GM18951 (cell line): ENCODE data around the gene CRYAB.
"Not testable (repeated sequence)": the region's sequence is repeated elsewhere in the genome, so short reads cannot be mapped to it uniquely, and the experiment has no call there.

Experiments
- POLR2A ChIP-seq: IDR thresholded peaks from 4 replicates; pipeline ENCODE4 v1.6.1; 2011; ENCODE audit warnings: mild to moderate bottlenecking; ENCODE audit not compliant: insufficient read length, insufficient read depth; ENCODE audit errors: extremely low read depth
- in situ Hi-C: fragments of 300-500 bp; cut with MboI; formaldehyde crosslinking; loops from one replicate; pipeline ENCODE4 v1.12.0; 2022; ENCODE audit warnings: low sequenced_read_pairs, mixed read lengths, inconsistent platforms; ENCODE audit not compliant: unreplicated experiment

The CRYAB gene

DNA sequence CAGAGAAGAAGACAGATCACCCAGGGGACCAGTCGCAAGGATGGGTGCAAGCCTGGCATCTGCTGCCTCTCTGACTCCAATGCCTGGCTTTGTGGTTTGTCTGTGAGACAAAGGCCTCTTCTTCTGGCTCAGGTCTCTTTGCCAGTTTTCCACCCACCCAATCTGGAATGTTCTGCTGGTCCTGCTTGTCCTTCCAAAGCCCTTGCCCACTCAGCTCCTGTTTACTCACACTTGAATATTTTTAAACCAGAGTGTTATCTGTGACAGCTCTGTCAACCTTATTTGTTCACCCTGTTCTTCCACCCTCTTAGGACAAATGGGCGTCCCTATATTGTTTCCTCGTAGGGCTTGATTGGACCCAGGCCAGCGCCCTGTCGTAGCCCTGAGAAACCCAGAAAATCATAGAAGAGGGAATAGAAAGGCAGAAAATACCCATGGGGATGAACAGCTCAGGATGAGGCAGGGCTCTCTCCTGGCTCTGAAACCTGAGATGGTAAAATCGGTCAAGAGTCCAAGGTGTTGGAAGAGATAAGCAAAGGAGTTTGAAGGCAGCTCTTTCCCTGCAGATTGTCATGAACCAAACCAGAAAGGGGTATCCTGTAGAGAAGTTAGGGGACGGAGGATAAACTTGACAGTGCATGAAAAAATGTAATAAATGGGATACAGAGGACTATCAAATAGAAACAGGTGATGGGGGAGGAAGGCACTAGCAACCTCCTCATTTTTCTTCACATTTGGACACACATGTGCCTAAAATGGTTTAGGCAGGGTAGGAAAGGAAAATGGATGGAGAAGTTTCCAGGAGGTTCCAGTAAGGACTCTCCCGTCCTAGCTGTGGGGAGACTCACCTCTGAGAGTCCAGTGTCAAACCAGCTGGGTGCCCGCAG is 651 bp downstream of the CRYAB start:
- in situ Hi-C loops, result no loop called here
- no peak for TF ChIP-seq POLR2A

DNA sequence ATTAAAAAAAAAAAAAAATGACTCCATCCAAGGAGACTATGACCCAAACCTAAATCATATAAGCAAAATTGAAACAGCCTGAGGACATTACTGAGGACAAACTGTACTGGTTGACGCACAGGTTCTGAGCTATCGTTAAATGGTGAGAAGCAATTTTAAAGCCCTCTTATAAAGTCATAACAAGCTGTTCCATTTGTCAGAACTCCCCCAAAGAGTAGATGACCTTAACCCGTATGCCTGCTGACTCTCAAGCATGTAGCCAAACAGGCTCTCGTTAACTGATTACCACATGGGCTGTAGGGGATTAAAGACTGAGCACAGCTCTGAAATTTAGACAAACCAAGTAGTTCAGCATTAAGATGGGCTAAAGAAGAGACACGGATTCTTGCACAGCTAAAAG is 2.2 kb downstream of the CRYAB start:
- in situ Hi-C loops, result no loop called here
- TF ChIP-seq POLR2A, result no peak

DNA sequence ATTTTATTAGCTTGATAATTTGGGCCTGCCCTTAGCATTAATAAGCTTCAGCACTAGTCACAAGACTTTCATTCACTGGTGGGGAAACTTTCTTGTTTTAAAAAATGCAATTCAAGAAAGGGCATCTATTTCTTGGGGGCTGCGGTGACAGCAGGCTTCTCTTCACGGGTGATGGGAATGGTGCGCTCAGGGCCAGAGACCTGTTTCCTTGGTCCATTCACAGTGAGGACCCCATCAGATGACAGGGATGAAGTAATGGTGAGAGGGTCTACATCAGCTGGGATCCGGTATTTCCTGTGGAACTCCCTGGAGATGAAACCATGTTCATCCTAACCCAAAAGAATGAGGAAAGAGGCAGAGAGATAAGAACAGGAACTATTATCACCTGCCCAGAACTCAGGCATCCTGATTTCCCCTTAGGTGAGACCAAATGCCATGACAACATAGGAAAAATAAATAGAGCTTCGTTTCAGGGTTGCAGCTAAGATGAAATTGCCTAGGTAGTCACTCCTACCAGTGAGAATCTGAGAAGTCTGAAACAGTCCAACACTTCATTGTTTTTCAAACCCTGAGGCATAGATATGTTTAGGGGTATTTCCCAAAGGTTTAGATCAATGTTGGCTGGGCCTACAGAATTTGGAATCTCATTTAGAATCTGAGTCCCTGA is 2.8 kb downstream of the CRYAB start:
- in situ Hi-C loops, result no loop called here
- no peak for TF ChIP-seq POLR2A

DNA sequence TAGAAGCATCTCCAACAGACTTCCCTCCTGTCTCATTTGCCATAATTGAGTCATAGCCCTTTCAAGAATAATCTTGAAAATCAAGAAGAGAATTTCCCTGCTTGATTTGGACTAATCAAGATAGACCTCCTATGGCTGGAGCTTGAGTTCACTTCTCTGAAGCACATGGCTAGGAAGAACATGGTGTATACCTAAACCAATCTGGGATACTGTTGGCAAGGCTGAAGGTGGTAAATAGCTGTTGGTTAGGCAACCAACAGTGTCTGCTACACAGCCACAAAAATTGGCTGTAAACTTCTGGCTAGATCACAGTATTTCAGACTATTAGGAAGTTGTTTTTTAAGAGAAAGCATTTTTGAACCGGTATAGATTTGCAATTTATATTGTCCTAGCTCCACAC is 4.9 kb downstream of the CRYAB start:
- in situ Hi-C loops, result no loop called here
- no peak for TF ChIP-seq POLR2A

DNA sequence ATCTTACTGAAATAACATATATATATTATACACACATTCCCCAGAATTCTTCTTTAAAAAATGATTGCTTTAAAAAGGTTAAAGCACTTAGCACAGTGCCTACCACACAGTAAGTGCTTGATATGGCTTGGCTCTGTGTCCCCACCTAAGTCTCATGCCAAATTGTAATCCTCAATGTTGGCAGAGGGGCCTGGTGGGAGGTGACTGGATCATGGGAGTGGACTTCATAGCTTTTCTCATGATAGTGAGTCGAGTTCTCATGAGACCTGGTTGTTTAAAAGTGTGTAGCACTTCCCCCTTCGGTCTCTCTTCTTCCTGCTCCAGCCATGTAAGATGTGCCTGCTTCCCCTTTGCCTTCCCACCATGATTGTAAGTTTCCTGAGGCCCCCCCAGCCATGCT is 6.2 kb downstream of the CRYAB start:
- in situ Hi-C loops, result no loop called here
- TF ChIP-seq POLR2A, result no peak

DNA sequence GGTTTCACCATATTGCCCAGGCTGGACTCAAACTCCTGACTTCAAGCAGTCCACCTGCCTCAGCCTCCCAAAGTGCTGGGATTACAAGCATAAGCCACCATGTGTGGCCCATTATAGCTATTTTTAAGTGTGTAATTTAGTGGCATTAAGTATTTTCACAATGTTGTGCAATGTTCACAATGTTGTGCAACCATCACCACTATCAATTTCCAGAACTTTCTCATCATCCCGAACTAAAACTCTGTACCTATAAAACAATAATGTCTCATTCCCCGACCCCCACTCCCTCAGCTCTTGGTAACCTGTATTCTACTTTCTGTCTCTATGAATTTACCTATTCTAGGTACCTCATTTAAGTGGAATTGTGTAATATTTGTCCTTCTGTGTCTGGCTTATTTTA is 24.7 kb downstream of the CRYAB start:
- in situ Hi-C loops, result no loop called here
- no peak for TF ChIP-seq POLR2A

DNA sequence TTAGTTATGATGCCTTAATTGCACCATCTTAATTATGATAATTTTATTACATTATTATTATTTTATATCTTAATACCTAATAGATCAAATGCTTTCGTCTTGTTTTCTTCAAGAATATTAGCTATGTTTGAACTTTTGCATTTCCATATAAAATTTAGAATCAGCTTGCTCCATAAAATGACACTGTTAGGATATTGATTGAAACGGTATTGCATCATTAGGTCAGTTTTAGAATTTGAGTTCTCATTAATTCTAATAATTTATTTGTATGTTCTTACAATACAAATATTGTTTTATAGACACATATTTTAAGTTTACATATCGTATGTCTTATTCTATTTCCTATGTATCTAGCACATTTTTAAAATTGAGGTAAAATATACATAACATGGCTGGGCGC is 25.5 kb downstream of the CRYAB start:
- in situ Hi-C loops, result no loop called here

DNA sequence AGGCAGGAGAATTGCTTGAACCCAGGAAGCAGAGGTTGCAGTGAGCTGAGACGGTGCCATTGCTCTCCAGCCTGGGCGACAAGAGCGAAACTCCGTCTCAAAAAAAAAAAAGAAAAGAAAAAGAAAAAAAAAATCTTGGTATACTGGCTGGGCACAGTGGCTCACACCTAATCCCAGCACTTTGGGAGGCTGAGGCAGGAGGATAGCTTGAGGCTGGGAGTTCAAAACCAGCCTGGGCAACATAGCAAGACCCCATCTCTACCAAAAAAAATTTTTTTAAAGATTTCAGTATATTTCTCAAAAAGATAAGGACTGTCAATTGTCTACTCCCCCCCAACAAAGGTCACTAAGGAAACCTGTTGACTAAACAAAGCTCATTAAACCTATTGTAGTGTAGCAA is 26.5 kb downstream of the CRYAB start:
- in situ Hi-C loops, result not testable (repeated sequence)

More for the DNA sequence above, 25.5 kb downstream of the CRYAB start:
- TF ChIP-seq POLR2A, result no peak

DNA sequence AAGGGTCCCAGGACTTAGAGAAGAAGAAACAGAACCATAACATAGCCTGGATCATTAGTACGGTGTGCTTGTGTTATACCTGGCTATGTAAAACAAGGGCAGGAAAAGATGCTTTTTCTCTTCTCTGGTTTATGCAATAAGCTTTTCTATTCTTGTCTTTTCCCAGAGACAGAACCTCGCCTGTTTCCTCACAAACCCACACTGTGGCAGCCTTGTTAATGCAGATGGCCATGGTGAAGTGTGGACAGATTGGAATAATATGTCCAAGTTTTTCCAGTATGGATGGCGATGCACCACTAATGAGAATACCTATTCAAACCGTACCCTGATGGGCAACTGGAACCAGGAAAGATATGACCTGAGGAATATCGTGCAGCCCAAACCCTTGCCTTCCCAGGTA is 29.4 kb downstream of the CRYAB start:
- in situ Hi-C loops, result no loop called here
- TF ChIP-seq POLR2A, result no peak

DNA sequence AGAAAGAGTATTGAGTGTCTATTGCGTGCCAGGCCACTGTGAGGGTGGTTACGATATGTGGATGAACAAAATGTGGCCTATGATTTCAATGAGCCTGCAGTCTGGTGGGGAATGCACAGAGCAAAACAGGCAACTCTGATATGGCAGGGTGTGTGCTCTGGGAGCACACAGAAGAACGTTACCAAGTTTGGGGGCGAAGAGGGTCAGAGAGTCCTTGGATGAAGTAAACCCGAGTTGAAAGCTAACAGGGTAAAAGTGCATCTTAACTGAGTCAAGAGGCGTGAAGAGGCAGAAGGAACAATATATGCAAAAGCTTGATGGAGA is 32.0 kb downstream of the CRYAB start:
- TF ChIP-seq POLR2A, result no peak
- in situ Hi-C loops, result no loop called here

DNA sequence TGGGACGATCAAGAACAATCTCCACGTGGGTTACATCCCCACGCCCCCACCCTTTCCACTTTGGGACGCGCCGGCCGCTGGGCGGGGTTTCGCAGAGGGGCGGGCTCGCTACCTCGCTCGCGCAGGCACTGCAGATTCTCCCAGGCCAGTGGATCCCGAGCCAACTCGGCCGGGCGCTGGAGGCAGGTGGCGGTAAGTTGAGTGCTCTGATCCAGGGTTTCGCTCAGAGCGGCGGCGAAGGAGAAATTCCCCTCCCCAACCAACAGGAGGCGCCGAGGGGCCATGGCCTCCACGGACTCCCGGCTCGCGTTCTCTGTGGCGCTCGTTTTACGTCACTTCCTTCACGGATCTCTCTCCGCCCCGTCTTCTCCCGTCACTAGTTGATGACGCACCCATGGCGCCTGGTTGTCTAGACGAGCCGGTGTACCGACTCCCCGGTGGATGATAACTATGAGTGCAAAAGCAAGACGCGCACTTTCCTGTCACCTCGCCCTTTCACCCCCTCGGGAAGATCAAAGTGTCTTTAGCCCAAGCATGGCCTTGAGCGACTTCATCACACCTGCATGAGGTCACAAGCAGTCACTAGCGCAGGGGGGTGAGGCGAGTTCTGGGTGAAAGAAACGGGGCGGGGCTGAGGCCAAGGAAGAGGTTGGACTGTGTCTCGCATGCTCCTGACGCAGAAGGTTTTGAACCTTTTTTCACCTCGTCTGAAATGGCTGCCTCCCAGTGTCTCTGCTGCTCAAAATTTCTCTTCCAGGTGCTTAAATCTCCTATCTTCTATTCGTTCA is 32.5 kb downstream of the CRYAB start, which contains the start of the genes CFAP68 and FDXACB1:
Gene CFAP68 (plus strand): TSS at position 693 of the 788 bp plus-strand sequence. CDS start 20 bp downstream, at position 713.
Gene FDXACB1 (minus strand): TSS at position 317 of the 788 bp plus-strand sequence. CDS start 33 bp downstream, at position 284.
- peak; percentile 71 for TF ChIP-seq POLR2A
- in situ Hi-C loops, result no loop called here

DNA sequence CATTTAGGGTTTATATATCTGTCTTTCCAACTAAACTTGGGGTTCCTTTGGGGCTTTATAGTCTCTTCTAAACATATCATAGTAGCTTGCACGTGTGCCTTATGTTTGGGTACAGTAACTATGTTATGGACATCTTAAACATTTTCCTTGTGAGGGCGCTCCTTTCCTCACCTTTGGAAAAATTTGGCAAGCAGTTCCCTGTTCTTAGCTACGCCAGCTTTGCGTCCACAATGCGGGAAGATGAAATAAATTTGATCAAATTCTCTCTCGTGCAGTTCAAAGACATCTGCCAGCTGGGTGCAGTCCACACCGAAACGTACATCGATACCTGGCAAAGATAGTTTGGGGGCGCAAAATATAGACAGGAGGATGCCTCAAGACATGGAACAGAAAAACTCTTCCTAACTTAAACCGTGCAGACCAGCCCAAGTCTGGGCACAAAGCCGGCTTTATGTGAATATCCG is 33.2 kb downstream of the CRYAB start:
- in situ Hi-C loops, result no loop called here
- no peak for TF ChIP-seq POLR2A

DNA sequence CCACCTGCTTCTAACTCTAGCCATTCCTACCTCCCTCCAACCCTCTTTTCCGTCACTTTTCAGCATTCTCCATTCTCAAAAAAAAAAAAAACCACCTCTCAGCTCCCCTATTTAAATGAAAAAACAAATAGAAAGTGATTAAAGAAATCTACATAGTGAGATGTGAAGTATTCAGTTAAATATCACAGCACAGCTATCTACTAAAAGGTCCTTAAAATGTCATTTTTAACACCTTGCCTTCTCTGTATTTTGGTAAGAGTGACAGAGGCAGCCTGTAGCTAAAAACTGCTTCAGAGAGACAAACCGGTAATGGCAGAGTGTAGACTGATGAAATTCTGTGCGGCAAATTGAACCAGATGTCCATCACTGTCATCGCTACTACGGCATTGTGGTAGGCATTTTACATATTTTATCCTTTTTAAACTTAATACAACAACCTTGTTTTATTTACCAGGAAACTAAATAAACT is 39.8 kb downstream of the CRYAB start:
- no peak for TF ChIP-seq POLR2A

More for the DNA sequence above, 39.8 kb downstream of the CRYAB start:
- in situ Hi-C loops, result no loop called here
